Ovary (tissue), 9 donors: ENCODE results near the gene TESPA1. TPM values are rescaled to one million over a fixed set of nuclear protein-coding genes. Genes with fewer than 3 reads are reported as not detected.

Source experiments
- DNase-seq, 5 donors: peaks; one replicate each; pipeline ENCODE4 v3.0.0-alpha.2; 2019 to 2020
- H3K27ac ChIP-seq, 2 donors: fragments of 200-600 bp; one replicate each; pipeline versions ENCODE4 v1.5.1 to v1.8.0; 2019 to 2022
- H3K27me3 ChIP-seq: fragments of 200-600 bp; one replicate; pipeline ENCODE4 v1.8.0; 2022
- H3K36me3 ChIP-seq: fragments of 200-600 bp; sonication (generic); one replicate; pipeline ENCODE4 v1.5.1; 2019
- H3K4me1 ChIP-seq: one replicate; pipeline ENCODE4 v1.8.1; 2013; ENCODE audit warnings: mild to moderate bottlenecking, moderate library complexity; ENCODE audit not compliant: insufficient read depth
- H3K4me3 ChIP-seq: fragments of 200-600 bp; sonication (generic); one replicate; pipeline ENCODE4 v1.5.1; 2017
- H3K9me3 ChIP-seq, 2 donors: fragments of 200-600 bp in 1 of 2; sonication (generic) in 1 of 2; one replicate each; pipeline versions ENCODE4 v1.5.1 to v1.8.1; 2013 to 2019; ENCODE audit warnings: mild to moderate bottlenecking in 1 of 2, moderate library complexity in 1 of 2
- CTCF ChIP-seq, 3 donors: fragments of 450-650 bp in 2 of 3; fragments of 200-600 bp in 1 of 3; IDR thresholded peaks; one replicate each; pipeline versions ENCODE4 v1.5.1 to v1.8.0; 2016 to 2022; ENCODE audit warnings: antibody characterized with exemption in 3 of 3, mild to moderate bottlenecking in 1 of 3
- EP300 ChIP-seq: sonication (generic); formaldehyde crosslinking; IDR thresholded peaks from one replicate; pipeline ENCODE4 v1.6.1; 2017; ENCODE audit warnings: antibody characterized with exemption
- POLR2A ChIP-seq: fragments of 450-650 bp; IDR thresholded peaks from one replicate; pipeline ENCODE4 v1.6.1; 2017; ENCODE audit warnings: antibody characterized with exemption, mild to moderate bottlenecking, moderate library complexity
- WGBS, 3 donors: extraction: QIAGEN DNeasy Blood & Tissue Kit in 1 of 3; methylation state at CpG; one replicate each; pipeline versions ENCODE4 v1.1.5 to v1.1.7; 2013 to 2017; 5-methylcytosine and 5-hydroxymethylcytosine counted together
- intact Hi-C, 4 donors: fragments of 100-400 bp; cut with DNase I; formaldehyde crosslinking; loops; one replicate each; pipeline versions ENCODE4 v1.11.0 to v1.15.1; 2022 to 2023
- polyA plus RNA-seq, 2 donors: library from polyadenylated mRNA; stranded (reverse); fragments of 200-250 nt in 1 of 2; fragments of 350-450 nt in 1 of 2; fragmentation: Illumina TruSeq in 1 of 2; extraction: RNeasy Lipid Tissue Mini Kit (QIAGEN cat#74804) in 1 of 2; gene quantifications; one replicate each; pipeline ENCODE4 v1.2.3, GENCODE V29; 2013 to 2014
- total RNA-seq, 7 donors: library from RNA; depleted of rRNA in 2 of 7; stranded (reverse); fragments of >200 nt in 2 of 7; fragmentation: NEBNext Ultra II Directional in 3 of 7; extraction: Animal tissue kit (Norgen Biotek cat#: 25700) in 3 of 7; gene quantifications; one replicate each; pipeline versions ENCODE4 v1.1.0 to v1.2.4, GENCODE V29; 2016 to 2023
- donor health status: DM: no; HTN: no; CAD: no; lungs with moderate emphysema.
- donor health status: DM: no; HTN: no; CAD: no.
- donor health status: Bipolar disorder and iron deficiency.
- donor health status: DM: yes; HTN: yes; CAD: no.
- donor health status: DM: no; HTN: no; CAD: no.
- donor health status: DM: yes; HTN: yes; CAD: no.

TESPA1 gene
- total and polyA plus RNA-seq, 9 donors, result 1.3 to 5.9 (median 3.2) TPM

DNA sequence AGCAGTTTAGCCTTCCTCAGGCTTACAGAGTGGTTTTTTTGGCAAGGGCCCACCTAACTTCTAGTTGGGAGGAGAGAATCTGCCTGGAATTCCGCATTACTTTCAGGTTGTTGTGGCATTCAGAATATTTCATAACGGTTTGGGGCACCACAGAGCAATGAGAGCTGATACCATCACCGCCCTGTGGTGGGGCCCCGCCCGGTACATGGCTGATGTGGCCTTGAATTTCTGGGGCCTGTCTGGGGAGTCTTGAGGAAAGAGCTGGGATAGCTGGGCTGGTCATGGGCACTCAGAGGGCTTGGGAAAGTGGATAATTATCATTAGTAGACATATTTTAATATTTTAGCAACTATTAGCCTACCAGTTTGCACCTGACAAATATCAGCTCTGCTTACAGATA is 4.2 kb downstream of the TESPA1 start:
- DNase-seq, result no peak
- Histone ChIP-seq H3K27ac (no peak overlapping the region), H3K9me3 (no peaks in the 10 kb centered on the region), H3K4me1 (peaks cover 3% of the 10 kb centered on the region), H3K27me3 (no peaks in the 10 kb centered on the region), H3K36me3 (no peaks in the 10 kb centered on the region), H3K4me3 (no peak overlapping the region)
- intact Hi-C loops, result no loop called here
- TF ChIP-seq CTCF (IDR thresholded peaks at IDR 0.05) (no peak), POLR2A (no peak), EP300 (no peak)
- 70 to 75% (median 73%) methylated on average over 5 of the region's 5 CpGs for WGBS, 3 donors

DNA sequence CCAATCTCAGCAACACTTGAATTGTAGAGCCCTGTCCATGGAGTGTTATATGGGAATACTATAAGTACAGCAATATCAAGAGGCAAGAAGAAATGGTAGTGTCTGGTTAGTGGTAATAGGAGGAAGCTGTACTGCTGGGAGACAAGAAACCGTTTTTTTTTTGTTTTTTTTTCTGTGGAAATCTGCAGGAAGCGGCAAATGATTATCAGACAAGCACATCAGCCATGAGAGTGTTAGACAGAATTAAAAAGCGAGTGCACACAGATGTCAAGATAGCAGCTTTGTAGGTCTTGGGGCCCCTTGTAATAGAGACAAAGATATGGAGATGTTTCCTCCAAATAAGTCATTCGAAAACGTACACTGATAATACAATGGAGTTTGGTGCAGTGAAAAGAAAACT is 6.7 kb downstream of the TESPA1 start:
- H3K9me3 ChIP-seq, result no peaks in the 10 kb centered on the region
- WGBS, 3 donors, result 85 to 90% (median 89%) methylated on average over 5 of the region's 5 CpGs
- DNase-seq, result no peak
- H3K36me3 ChIP-seq, result no peaks in the 10 kb centered on the region
- intact Hi-C loops, result no loop called here
- no peak overlapping the region for H3K27ac ChIP-seq
- no peaks in the 10 kb centered on the region for H3K27me3 ChIP-seq
- peaks cover 3% of the 10 kb centered on the region for H3K4me1 ChIP-seq
- no peak overlapping the region for H3K4me3 ChIP-seq
- TF ChIP-seq EP300, result no peak

- no peaks in the 10 kb centered on the region for H3K9me3 ChIP-seq
- no peak for TF ChIP-seq EP300
- no peak for TF ChIP-seq CTCF (IDR thresholded peaks at IDR 0.05)
- TF ChIP-seq POLR2A, result no peak
These were observed 7.4 kb downstream of the TESPA1 start for GRCh38 chr12:54977155-54977554.

GRCh38 chr12:54975875-54976274 is 8.7 kb downstream of the TESPA1 start:
- no peak for DNase-seq
- intact Hi-C loops, result no loop called here
- Histone ChIP-seq H3K27me3 (no peaks in the 10 kb centered on the region), H3K9me3 (no peaks in the 10 kb centered on the region), H3K27ac (peak overlapping the region in 1 of 2 donors; percentile 30), H3K4me3 (no peak overlapping the region), H3K36me3 (no peaks in the 10 kb centered on the region), H3K4me1 (peaks cover 3% of the 10 kb centered on the region)
- TF ChIP-seq EP300 (no peak), POLR2A (no peak), CTCF (IDR thresholded peaks at IDR 0.05) (no peak)
- 15 to 22% (median 18%) methylated on average over 6 of the region's 6 CpGs for WGBS, 3 donors

More at GRCh38 chr12:54977155-54977554, 7.4 kb downstream of the TESPA1 start:
- H3K27me3 ChIP-seq, result no peaks in the 10 kb centered on the region
- peaks cover 3% of the 10 kb centered on the region for H3K4me1 ChIP-seq
- DNase-seq, result no peak
- H3K36me3 ChIP-seq, result no peaks in the 10 kb centered on the region
- H3K4me3 ChIP-seq, result no peak overlapping the region
- no peak overlapping the region for H3K27ac ChIP-seq
- WGBS, 3 donors, result 31 to 38% (median 31%) methylated on average over 3 of the region's 3 CpGs
- intact Hi-C loops, result no loop called here

DNA sequence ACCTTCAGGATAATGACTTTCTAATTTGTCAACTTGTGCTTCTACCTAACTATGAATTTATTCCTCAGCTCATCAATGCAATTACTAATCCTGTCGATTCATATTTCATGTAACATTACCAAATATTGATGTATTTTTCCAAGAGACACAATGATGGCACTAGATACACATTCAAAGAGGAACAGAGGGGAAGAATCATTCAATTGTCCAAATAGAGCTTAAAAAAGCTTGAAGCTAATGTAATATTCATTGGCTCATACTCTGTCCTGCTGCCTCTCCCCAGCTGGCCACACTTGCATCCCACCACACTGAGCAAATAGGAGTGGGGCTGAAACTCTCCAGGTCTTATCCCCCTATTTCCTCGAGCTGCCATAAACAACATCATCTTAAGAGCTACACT is 9.3 kb downstream of the TESPA1 start:
- H3K27ac ChIP-seq, result no peak overlapping the region
- no peaks in the 10 kb centered on the region for H3K9me3 ChIP-seq
- no peaks in the 10 kb centered on the region for H3K36me3 ChIP-seq
- no peak overlapping the region for H3K4me3 ChIP-seq
- no peaks in the 10 kb centered on the region for H3K27me3 ChIP-seq
- DNase-seq, result no peak
- TF ChIP-seq POLR2A (no peak), EP300 (no peak), CTCF (IDR thresholded peaks at IDR 0.05) (no peak)
- H3K4me1 ChIP-seq, result peaks cover 3% of the 10 kb centered on the region
- 61 to 71% (median 67%) methylated on average over 2 of the region's 2 CpGs for WGBS, 3 donors
- intact Hi-C loops, result no loop called here
